K562 (cell line): ENCODE measurements around the gene KLF2. TPM values are rescaled to one million over a fixed set of nuclear protein-coding genes. Genes with fewer than 3 reads are reported as not detected.

ENCODE experiments used
- FOXM1 ChIP-seq, 2 experiments: fragments of 450-650 bp in 1 of 2; sonication (generic) in 1 of 2; formaldehyde crosslinking in 1 of 2; IDR thresholded peaks; 2 replicates each; pipeline versions ENCODE4 v1.6.1 to v1.9.0; 2017 to 2022; ENCODE audit warnings: low read depth in 2 of 2, mild to moderate bottlenecking in 2 of 2, missing genetic modification reagents in 1 of 2, moderate library complexity in 1 of 2
- HDAC2 ChIP-seq: fragments of 450-650 bp; IDR thresholded peaks from 2 replicates; pipeline ENCODE4 v1.6.1; 2016; ENCODE audit warnings: mild to moderate bottlenecking
- polyA plus RNA-seq, 8 experiments: library from polyadenylated mRNA; depleted of rRNA in 4 of 8; stranded (reverse) in 5 of 8; unstranded in 3 of 8; fragments of >200 nt; fragmentation: Nextera tagmentation in 2 of 8; fragmentation: Illumina TruSeq in 1 of 8; extraction: Ambion mirVana in 2 of 8; extraction: Trizol in 1 of 8; gene quantifications; 2 replicates each; pipeline versions ENCODE4 v1.2.1 to v1.2.3, GENCODE V29; 2011 to 2014; ENCODE audit warnings: inconsistent platforms in 1 of 8, missing spikeins in 1 of 8
- total RNA-seq, 7 experiments: library from RNA; depleted of rRNA in 6 of 7; stranded (reverse); fragments of >200 nt in 6 of 7; fragmentation: Illumina TruSeq in 2 of 7; extraction: Trizol in 2 of 7; gene quantifications; 2 replicates each; pipeline versions ENCODE4 v1.2.1 to v1.2.3, GENCODE V29; 2011 to 2021; ENCODE audit warnings: low replicate concordance in 1 of 7
- TF ChIP-seq, protein P1 (sequence below): sonication (generic); formaldehyde crosslinking; IDR thresholded peaks from 2 replicates; pipeline ENCODE4 v1.8.1; 2023; ENCODE audit warnings: mild to moderate bottlenecking, missing genetic modification reagents
- TF ChIP-seq, protein P2 (sequence below): IDR thresholded peaks from 3 replicates; pipeline ENCODE4 v1.6.1; 2011; ENCODE audit warnings: borderline replicate concordance, mild to moderate bottlenecking; ENCODE audit not compliant: insufficient read length, insufficient read depth
- TF ChIP-seq, protein P3 (sequence below), 2 experiments: fragments of 450-650 bp in 1 of 2; sonication (generic) in 1 of 2; formaldehyde crosslinking in 1 of 2; IDR thresholded peaks; 2 replicates each; pipeline versions ENCODE4 v1.7.1 to v1.9.0; 2016 to 2022; ENCODE audit warnings: inconsistent platforms in 1 of 2, mild to moderate bottlenecking in 1 of 2, missing genetic modification reagents in 1 of 2

Gene KLF2
- total and polyA plus RNA-seq, 9 of the 15 experiments (the other 6 are each of a cell fraction or from before 2014, with no cell fraction given), result 0.07 to 0.71 TPM; not detected in 7

DNA sequence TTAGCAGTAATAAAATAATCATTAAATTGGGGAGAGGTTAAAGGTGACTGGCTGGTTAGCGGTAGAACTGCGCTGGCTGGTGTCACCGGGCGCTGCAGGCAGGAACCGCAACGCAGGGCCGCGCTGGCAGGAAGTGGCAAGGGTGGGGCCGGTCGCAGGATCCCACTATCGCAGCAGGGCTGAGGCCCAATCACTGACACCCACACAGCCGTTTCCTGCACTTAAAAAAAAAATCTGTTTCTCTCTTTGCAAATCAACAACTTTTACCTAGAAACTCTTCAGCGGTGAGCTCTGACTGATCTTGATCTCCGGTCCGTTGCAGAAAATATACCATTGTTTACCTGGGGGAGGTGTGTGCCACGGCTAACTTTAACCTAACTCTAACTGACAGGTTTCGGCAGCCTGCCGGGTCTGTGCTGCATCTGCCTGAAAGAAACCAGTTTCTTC is 46.9 kb downstream of the KLF2 start (continued):
- TF ChIP-seq FOXM1 (IDR thresholded peaks at IDR 0.05; ENCODE audit: low read depth), result 0 out of 2 replicates have a peak, but pooled peaks have one; percentile 49
- TF ChIP-seq FOXM1 (CRISPR knock-in tag; IDR thresholded peaks at IDR 0.05; ENCODE audit: low read depth), result no peak
- TF ChIP-seq, protein P1, sequence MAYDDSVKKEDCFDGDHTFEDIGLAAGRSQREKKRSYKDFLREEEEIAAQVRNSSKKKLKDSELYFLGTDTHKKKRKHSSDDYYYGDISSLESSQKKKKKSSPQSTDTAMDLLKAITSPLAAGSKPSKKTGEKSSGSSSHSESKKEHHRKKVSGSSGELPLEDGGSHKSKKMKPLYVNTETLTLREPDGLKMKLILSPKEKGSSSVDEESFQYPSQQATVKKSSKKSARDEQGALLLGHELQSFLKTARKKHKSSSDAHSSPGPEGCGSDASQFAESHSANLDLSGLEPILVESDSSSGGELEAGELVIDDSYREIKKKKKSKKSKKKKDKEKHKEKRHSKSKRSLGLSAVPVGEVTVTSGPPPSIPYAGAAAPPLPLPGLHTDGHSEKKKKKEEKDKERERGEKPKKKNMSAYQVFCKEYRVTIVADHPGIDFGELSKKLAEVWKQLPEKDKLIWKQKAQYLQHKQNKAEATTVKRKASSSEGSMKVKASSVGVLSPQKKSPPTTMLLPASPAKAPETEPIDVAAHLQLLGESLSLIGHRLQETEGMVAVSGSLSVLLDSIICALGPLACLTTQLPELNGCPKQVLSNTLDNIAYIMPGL, result no peak
- TF ChIP-seq, protein P2, sequence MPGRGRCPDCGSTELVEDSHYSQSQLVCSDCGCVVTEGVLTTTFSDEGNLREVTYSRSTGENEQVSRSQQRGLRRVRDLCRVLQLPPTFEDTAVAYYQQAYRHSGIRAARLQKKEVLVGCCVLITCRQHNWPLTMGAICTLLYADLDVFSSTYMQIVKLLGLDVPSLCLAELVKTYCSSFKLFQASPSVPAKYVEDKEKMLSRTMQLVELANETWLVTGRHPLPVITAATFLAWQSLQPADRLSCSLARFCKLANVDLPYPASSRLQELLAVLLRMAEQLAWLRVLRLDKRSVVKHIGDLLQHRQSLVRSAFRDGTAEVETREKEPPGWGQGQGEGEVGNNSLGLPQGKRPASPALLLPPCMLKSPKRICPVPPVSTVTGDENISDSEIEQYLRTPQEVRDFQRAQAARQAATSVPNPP, result no peak
- TF ChIP-seq, protein P3, sequence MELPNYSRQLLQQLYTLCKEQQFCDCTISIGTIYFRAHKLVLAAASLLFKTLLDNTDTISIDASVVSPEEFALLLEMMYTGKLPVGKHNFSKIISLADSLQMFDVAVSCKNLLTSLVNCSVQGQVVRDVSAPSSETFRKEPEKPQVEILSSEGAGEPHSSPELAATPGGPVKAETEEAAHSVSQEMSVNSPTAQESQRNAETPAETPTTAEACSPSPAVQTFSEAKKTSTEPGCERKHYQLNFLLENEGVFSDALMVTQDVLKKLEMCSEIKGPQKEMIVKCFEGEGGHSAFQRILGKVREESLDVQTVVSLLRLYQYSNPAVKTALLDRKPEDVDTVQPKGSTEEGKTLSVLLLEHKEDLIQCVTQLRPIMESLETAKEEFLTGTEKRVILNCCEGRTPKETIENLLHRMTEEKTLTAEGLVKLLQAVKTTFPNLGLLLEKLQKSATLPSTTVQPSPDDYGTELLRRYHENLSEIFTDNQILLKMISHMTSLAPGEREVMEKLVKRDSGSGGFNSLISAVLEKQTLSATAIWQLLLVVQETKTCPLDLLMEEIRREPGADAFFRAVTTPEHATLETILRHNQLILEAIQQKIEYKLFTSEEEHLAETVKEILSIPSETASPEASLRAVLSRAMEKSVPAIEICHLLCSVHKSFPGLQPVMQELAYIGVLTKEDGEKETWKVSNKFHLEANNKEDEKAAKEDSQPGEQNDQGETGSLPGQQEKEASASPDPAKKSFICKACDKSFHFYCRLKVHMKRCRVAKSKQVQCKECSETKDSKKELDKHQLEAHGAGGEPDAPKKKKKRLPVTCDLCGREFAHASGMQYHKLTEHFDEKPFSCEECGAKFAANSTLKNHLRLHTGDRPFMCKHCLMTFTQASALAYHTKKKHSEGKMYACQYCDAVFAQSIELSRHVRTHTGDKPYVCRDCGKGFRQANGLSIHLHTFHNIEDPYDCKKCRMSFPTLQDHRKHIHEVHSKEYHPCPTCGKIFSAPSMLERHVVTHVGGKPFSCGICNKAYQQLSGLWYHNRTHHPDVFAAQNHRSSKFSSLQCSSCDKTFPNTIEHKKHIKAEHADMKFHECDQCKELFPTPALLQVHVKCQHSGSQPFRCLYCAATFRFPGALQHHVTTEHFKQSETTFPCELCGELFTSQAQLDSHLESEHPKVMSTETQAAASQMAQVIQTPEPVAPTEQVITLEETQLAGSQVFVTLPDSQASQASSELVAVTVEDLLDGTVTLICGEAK (IDR thresholded peaks at IDR 0.05), result peak; percentile 47; the same call in 1 of the 2 replicates
- TF ChIP-seq, protein P3 (CRISPR knock-in tag; IDR thresholded peaks at IDR 0.05), result no peak
- TF ChIP-seq HDAC2, result peak; percentile 59; the same call in 1 of the 2 replicates
